ENCODE measurements around the gene SPOCK1.

GRCh38 chr5:136963504-136963903 lies 535.6 kb downstream of the SPOCK1 start:
- no peak for TF ChIP-seq POGK (CRISPR knock-in tag; conservative IDR thresholded peaks at IDR 0.05)
- TF ChIP-seq, protein P1, sequence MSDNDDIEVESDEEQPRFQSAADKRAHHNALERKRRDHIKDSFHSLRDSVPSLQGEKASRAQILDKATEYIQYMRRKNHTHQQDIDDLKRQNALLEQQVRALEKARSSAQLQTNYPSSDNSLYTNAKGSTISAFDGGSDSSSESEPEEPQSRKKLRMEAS (IDR thresholded peaks at IDR 0.05), result no peak
- TF ChIP-seq ZNF414 (CRISPR knock-in tag; IDR thresholded peaks at IDR 0.05), result no peak
- TF ChIP-seq EP300 (IDR thresholded peaks at IDR 0.05; ENCODE audit: low read depth in 2 of 2, low read length in 2 of 2), result no peak
- TF ChIP-seq EP300 (CRISPR knock-in tag; IDR thresholded peaks at IDR 0.05; ENCODE audit: borderline replicate concordance), result no peak
- no peak for TF ChIP-seq SSRP1 (CRISPR knock-in tag; IDR thresholded peaks at IDR 0.05)
- TF ChIP-seq MXD4 (CRISPR knock-in tag; IDR thresholded peaks at IDR 0.05), result no peak
- TF ChIP-seq, protein P2, sequence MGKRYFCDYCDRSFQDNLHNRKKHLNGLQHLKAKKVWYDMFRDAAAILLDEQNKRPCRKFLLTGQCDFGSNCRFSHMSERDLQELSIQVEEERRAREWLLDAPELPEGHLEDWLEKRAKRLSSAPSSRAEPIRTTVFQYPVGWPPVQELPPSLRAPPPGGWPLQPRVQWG (CRISPR knock-in tag; IDR thresholded peaks at IDR 0.05; ENCODE audit: borderline replicate concordance, low read depth), result no peak
- no peak for TF ChIP-seq ZNF644 (CRISPR knock-in tag; IDR thresholded peaks at IDR 0.05; ENCODE audit: low read depth)
